Measurements from ENCODE around the gene AJAP1. TPM values are rescaled to one million over a fixed set of nuclear protein-coding genes. Genes with fewer than 3 reads are reported as not detected.

AJAP1 gene
- total RNA-seq, 2 experiments from 2014 or later: not detected

- H3K36me3 ChIP-seq (ENCODE audit: insufficient read depth, low read length): no peaks in the 10 kb centered on the region
- no peaks in the 10 kb centered on the region for H3K9me3 ChIP-seq (ENCODE audit: low read length)
- no peaks in the 10 kb centered on the region for H3K9me2 ChIP-seq (ENCODE audit: insufficient read depth, low read length)
- H3K79me2 ChIP-seq (ENCODE audit: insufficient read depth, low read depth, low read length): no peaks in the 10 kb centered on the region
- no peak overlapping the region for H3K4me3 ChIP-seq (ENCODE audit: low read depth, low read length, poor library complexity, severe bottlenecking)
- ChIA-PET POLR2A (interaction anchor here (0.6 kb wide), 1 partner anchor 290 kb away, joined by 3 read pairs; no protein-coding TSS in a partner anchor), CTCF (ENCODE audit: unreplicated experiment) (no interaction called here)
- intact Hi-C loops (cut with micrococcal nuclease; ENCODE audit: unreplicated experiment): no loop called here
- TF ChIP-seq CTCF (conservative IDR thresholded peaks at IDR 0.05; ENCODE audit: low read length): no peak
- TF ChIP-seq EZH2phosphoT487 (IDR thresholded peaks at IDR 0.05; ENCODE audit: borderline replicate concordance, low read depth, low read length): no peak
- H3K4me2 ChIP-seq (ENCODE audit: low read length): no peak overlapping the region
- DNase-seq (ENCODE audit: low spot score): no peak
- no peaks in the 10 kb centered on the region for H3K4me1 ChIP-seq (ENCODE audit: insufficient read depth, low read length, poor library complexity, severe bottlenecking)
- H3K27ac ChIP-seq (ENCODE audit: low read depth, low read length, poor library complexity, severe bottlenecking): no peak overlapping the region
- H2AFZ ChIP-seq (ENCODE audit: low read length): no peak overlapping the region
- no peaks in the 10 kb centered on the region for H4K20me1 ChIP-seq (ENCODE audit: insufficient read depth, low read length)
- BruUV-seq (replicated peaks): no TSS peak
Measured at GRCh38 chr1:4693331-4693730, 38.9 kb downstream of the AJAP1 start.

DNA sequence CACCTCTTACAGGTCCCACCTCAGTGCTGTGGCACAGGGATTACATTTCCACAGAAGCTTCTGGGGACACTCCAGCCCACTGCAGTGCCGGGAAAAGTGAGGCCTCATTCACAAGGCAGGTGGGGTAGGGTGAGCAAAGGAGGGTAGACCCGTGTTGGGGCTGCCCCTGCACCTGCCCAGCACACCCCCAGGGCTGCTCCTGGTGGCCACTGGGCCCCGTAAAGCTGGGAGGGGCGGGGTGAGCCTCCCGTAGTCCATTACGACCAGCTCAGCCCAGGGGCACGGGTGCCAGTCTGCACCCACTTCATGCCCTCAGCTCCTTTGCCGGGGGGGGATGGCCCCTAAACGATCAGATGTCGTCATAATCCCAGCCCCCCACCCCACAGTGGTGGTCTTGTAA is 39.5 kb downstream of the AJAP1 start:
- no peak for DNase-seq (ENCODE audit: low spot score)
- Histone ChIP-seq H4K20me1 (ENCODE audit: insufficient read depth, low read length) (no peaks in the 10 kb centered on the region), H3K79me2 (ENCODE audit: insufficient read depth, low read depth, low read length) (no peaks in the 10 kb centered on the region), H3K36me3 (ENCODE audit: insufficient read depth, low read length) (no peaks in the 10 kb centered on the region), H2AFZ (ENCODE audit: low read length) (no peak overlapping the region), H3K4me2 (ENCODE audit: low read length) (no peak overlapping the region), H3K27ac (ENCODE audit: low read depth, low read length, poor library complexity, severe bottlenecking) (no peak overlapping the region), H3K9me3 (ENCODE audit: low read length) (no peaks in the 10 kb centered on the region), H3K4me1 (ENCODE audit: insufficient read depth, low read length, poor library complexity, severe bottlenecking) (no peaks in the 10 kb centered on the region), H3K4me3 (ENCODE audit: low read depth, low read length, poor library complexity, severe bottlenecking) (no peak overlapping the region), H3K9me2 (ENCODE audit: insufficient read depth, low read length) (no peaks in the 10 kb centered on the region)
- intact Hi-C loops (cut with micrococcal nuclease; ENCODE audit: unreplicated experiment): no loop called here
- TF ChIP-seq CTCF (conservative IDR thresholded peaks at IDR 0.05; ENCODE audit: low read length): no peak
- TF ChIP-seq EZH2phosphoT487 (IDR thresholded peaks at IDR 0.05; ENCODE audit: borderline replicate concordance, low read depth, low read length): no peak
- no TSS peak for BruUV-seq (replicated peaks)
- ChIA-PET CTCF (ENCODE audit: unreplicated experiment) (no interaction called here), POLR2A (interaction anchor here (0.6 kb wide), 1 partner anchor 290 kb away, joined by 3 read pairs; no protein-coding TSS in a partner anchor)

DNA sequence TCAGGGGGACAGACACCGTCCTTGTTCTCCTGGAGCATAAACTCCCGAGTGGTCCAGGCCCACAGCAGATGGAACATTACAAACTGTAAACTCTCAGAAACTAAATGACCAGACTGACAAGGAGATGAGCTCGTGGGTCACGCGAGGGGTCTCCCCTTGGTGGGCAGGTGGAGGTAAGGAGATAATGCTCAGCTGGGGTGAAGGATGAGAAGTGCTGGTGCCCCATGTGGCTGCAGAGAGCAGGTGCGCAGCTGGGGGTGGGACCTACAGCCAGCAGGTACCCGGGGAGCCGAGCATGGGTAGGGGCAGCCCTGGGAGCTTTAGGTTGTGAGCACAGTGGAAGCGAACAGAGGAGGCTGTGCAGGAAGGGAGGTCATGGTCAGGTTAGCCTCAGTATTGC is 40.1 kb downstream of the AJAP1 start:
- no peak overlapping the region for H3K4me2 ChIP-seq (ENCODE audit: low read length)
- POLR2A ChIA-PET: no interaction called here
- H3K4me3 ChIP-seq (ENCODE audit: low read depth, low read length, poor library complexity, severe bottlenecking): no peak overlapping the region
- no peaks in the 10 kb centered on the region for H3K9me3 ChIP-seq (ENCODE audit: low read length)
- DNase-seq (ENCODE audit: low spot score): no peak
- no peak overlapping the region for H2AFZ ChIP-seq (ENCODE audit: low read length)
- TF ChIP-seq EZH2phosphoT487 (IDR thresholded peaks at IDR 0.05; ENCODE audit: borderline replicate concordance, low read depth, low read length) (no peak), CTCF (conservative IDR thresholded peaks at IDR 0.05; ENCODE audit: low read length) (peak; percentile 48; the same call in 1 of the 2 replicates)
- H3K79me2 ChIP-seq (ENCODE audit: insufficient read depth, low read depth, low read length): no peaks in the 10 kb centered on the region
- CTCF ChIA-PET (ENCODE audit: unreplicated experiment): no interaction called here
- BruUV-seq (replicated peaks): no TSS peak
- intact Hi-C loops (cut with micrococcal nuclease; ENCODE audit: unreplicated experiment): no loop called here
- H3K9me2 ChIP-seq (ENCODE audit: insufficient read depth, low read length): no peaks in the 10 kb centered on the region
- H3K4me1 ChIP-seq (ENCODE audit: insufficient read depth, low read length, poor library complexity, severe bottlenecking): no peaks in the 10 kb centered on the region
- no peaks in the 10 kb centered on the region for H4K20me1 ChIP-seq (ENCODE audit: insufficient read depth, low read length)
- no peaks in the 10 kb centered on the region for H3K36me3 ChIP-seq (ENCODE audit: insufficient read depth, low read length)
- no peak overlapping the region for H3K27ac ChIP-seq (ENCODE audit: low read depth, low read length, poor library complexity, severe bottlenecking)
